Measurements from ENCODE around the gene NOX3. TPM values are rescaled to one million over a fixed set of nuclear protein-coding genes. Genes with fewer than 3 reads are reported as not detected.

The NOX3 gene
- total RNA-seq, 6 experiments from 2014 or later: not detected

GRCh38 chr6:155354167-155354566, 101.5 kb downstream of the NOX3 start:
- H3K4me1 Mint-ChIP-seq (ENCODE audit: low read depth): peaks cover 23% of the 10 kb centered on the region
- peaks cover 12% of the 10 kb centered on the region for H3K36me3 Mint-ChIP-seq (ENCODE audit: low read depth)
- H3K4me3 Mint-ChIP-seq: no peak overlapping the region
- H3K27me3 Mint-ChIP-seq (ENCODE audit: insufficient read depth): no peaks in the 10 kb centered on the region; the same call in 1 of the 2 replicates
- no peak for DNase-seq
- no peak for TF ChIP-seq CTCF (IDR thresholded peaks at IDR 0.05)
- no peak overlapping the region for H3K27ac Mint-ChIP-seq
- peaks cover 24% of the 10 kb centered on the region for H3K9me3 Mint-ChIP-seq

GRCh38 chr6:155352811-155353210, 102.8 kb downstream of the NOX3 start:
- DNase-seq: peak; percentile 69
- no peaks in the 10 kb centered on the region; the same call in 1 of the 2 replicates for H3K27me3 Mint-ChIP-seq (ENCODE audit: insufficient read depth)
- peak overlapping the region; percentile 82 for H3K27ac Mint-ChIP-seq
- no peak overlapping the region for H3K4me3 Mint-ChIP-seq
- peaks cover 24% of the 10 kb centered on the region for H3K9me3 Mint-ChIP-seq
- H3K36me3 Mint-ChIP-seq (ENCODE audit: low read depth): peaks cover 13% of the 10 kb centered on the region
- TF ChIP-seq CTCF (IDR thresholded peaks at IDR 0.05): no peak
- peaks cover 37% of the 10 kb centered on the region for H3K4me1 Mint-ChIP-seq (ENCODE audit: low read depth)

GRCh38 chr6:155352130-155352420, 103.6 kb downstream of the NOX3 start:
- no peak overlapping the region for H3K27ac Mint-ChIP-seq
- no peak for DNase-seq
- no peaks in the 10 kb centered on the region; the same call in 1 of the 2 replicates for H3K27me3 Mint-ChIP-seq (ENCODE audit: insufficient read depth)
- H3K4me3 Mint-ChIP-seq: no peak overlapping the region
- H3K4me1 Mint-ChIP-seq (ENCODE audit: low read depth): peaks cover 42% of the 10 kb centered on the region
- peaks cover 32% of the 10 kb centered on the region for H3K9me3 Mint-ChIP-seq
- TF ChIP-seq CTCF (IDR thresholded peaks at IDR 0.05): no peak
- peaks cover 20% of the 10 kb centered on the region for H3K36me3 Mint-ChIP-seq (ENCODE audit: low read depth)

- H3K4me1 Mint-ChIP-seq (ENCODE audit: low read depth): peaks cover 42% of the 10 kb centered on the region
- H3K36me3 Mint-ChIP-seq (ENCODE audit: low read depth): peaks cover 26% of the 10 kb centered on the region
- H3K9me3 Mint-ChIP-seq: peaks cover 38% of the 10 kb centered on the region
- no peak for TF ChIP-seq CTCF (IDR thresholded peaks at IDR 0.05)
- H3K27me3 Mint-ChIP-seq (ENCODE audit: insufficient read depth): no peaks in the 10 kb centered on the region; the same call in 1 of the 2 replicates
- H3K4me3 Mint-ChIP-seq: no peak overlapping the region
- DNase-seq: no peak
- H3K27ac Mint-ChIP-seq: no peak overlapping the region
These were observed 104.1 kb downstream of the NOX3 start for GRCh38 chr6:155351273-155352129.

GRCh38 chr6:155349956-155350355, 105.7 kb downstream of the NOX3 start:
- no peak for DNase-seq
- Mint-ChIP-seq H3K36me3 (ENCODE audit: low read depth) (peaks cover 37% of the 10 kb centered on the region), H3K27me3 (ENCODE audit: insufficient read depth) (peaks cover 1% of the 10 kb centered on the region; the same call in 1 of the 2 replicates), H3K9me3 (peaks cover 42% of the 10 kb centered on the region), H3K4me1 (ENCODE audit: low read depth) (peaks cover 42% of the 10 kb centered on the region), H3K4me3 (no peak overlapping the region), H3K27ac (no peak overlapping the region)
- no peak for TF ChIP-seq CTCF (IDR thresholded peaks at IDR 0.05)

Measured in HFFc6 (cell line).